IPS-NIHi7 (cell line): Measurements from ENCODE around the gene DLX4.

Experiments used
- DNase-seq: peaks from one replicate; pipeline ENCODE4 v3.0.0; 2012; ENCODE audit warnings: mixed read lengths; ENCODE audit errors: extremely low spot score

The DLX4 gene

DNA sequence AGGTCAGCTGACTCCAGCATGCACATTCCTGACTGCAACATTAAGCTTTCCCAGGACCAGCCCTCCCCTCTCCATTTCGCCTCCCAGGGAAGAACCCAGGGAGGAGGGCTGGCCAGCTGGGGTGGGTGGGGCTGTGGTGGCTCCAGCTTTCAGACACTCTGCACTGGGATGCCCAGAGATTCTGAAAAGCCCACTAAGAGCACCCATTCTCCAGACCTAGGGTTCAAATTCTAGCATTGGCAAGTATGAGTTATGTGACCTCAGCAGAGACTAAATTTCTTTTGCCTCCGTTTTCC is 18.2 kb downstream of the DLX4 start:
- DNase-seq = no peak

DNA sequence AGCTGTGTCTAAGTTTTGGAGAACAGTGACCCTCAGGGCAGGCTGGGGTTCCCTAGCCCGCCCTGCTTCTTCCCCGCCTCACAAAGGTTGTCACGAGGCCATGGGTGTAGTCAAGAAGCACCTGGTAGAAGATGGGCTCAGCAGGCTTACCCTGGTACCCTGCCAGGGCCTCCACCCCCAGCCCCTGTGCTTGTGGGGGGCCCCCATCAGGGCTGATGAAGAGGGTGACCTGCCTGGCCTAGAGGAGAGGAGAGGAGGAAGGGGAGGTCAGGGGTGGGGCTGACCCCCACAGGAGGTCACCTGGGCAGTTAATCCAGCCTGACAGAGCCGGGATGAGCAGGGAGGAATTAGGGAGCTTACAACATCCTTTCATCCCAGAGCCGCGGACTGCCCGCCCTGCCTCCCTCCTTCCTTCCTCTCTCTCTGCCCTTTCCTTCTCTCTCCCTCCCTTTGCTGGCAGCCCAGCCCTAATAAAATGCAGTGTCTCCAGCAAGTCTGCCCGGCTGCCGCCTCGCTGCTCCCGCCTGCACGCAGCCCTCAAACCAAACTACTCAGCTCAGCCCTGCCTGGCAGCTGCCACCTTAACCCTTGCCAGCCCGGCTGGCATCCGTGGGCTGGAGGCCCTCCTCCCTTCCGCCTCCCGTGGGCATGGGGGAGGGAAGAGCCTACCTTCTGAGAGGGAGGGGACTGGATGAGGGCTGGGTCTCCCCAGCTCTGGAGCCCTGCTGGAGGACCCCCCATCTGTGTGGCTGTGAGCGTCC is 18.9 kb downstream of the DLX4 start:
- no peak for DNase-seq

DNA sequence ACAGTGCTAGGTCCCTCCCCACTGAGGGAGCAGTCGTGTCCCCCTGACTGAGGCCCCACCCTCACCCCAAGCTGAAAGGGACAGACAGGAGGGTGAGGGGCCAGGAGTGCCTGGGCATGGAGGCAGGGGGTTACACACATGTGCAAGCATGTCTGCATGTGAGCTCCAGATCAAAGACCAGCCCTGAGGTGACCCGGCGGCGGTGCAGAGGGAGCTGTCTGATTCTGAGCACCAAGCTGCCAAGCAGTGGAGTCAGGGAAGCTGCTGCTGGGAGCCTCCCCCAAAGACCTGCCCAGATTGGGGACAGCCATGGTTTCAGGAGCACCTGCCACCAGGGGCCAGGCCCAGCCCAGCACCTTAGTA is 20.5 kb downstream of the DLX4 start:
- DNase-seq = no peak

DNA sequence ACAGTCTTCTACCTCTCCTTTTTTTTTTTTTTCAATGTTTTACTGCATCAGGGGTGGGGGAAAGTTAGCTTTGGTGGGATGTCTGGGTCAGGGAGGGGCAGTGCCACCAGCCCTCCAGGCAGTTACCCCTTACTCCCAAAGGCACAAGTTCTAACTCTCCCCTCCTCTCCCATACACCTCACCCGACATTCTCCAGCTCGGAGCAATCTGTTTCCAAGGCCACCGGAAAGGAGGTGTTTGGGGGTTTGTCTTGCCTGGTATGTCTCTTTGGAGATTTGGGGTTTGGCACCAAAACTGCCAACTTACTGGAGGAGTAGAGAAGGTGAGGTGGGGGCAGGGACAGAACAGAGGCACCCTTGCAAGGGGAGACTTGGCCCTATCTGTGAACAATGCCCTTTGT is 21.3 kb downstream of the DLX4 start:
- DNase-seq = no peak

DNA sequence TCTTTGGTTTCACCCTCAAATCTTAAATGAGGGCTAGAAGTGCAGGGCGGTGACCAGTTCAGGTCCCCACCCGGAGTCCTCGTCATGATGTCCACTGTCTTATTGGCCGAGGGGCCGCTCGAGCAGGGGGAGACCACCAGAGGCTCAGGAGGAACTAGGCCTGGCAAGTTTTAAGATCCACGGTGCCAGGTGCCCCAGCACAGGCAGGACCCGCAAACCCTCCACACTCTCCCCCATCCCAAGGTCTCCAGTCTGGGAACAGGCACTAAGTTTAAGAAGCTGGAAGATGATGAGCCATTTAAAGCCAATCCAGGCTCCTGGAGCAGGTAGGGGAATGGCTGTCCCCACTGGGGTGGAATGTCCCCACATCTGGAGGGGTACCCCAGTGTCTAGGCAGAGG is 21.9 kb downstream of the DLX4 start:
- DNase-seq = no peak

- DNase-seq = no peak
Measured at GRCh38 chr17:49991409-49991808, 22.4 kb downstream of the DLX4 start.

DNA sequence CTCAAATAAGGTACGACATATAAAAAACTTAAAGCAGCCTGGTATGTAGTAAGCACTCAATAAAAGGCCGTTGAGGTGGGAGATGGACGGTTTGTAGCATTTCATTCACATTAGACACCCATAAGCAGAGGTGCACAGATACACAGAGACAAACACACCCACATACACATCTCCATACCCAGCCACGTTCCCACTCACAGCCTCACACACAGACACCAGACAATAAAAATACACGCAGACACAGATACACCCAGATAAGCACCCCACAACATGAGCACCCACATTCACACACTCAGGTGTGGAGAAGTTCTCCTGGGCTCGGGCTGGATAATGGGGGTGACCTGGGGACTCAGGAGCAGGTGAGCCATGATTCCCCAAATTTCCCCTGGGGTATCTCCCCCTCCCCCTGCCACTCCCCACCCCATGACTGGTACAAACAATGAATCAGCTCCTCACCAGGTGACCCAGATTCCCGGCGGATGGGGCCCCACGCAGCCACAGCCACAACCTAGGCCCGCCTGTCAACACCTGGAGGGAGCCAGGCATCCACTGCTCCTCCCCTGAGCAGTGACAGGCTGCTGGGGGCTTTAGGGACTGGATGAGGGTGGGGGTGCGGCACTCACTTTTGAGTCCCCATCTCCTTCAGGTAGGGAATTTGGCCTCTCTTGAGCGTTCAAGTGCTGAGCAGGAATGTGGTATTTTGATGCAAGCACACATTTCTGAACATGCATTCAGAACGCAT is 23.4 kb downstream of the DLX4 start:
- DNase-seq = no peak

DNA sequence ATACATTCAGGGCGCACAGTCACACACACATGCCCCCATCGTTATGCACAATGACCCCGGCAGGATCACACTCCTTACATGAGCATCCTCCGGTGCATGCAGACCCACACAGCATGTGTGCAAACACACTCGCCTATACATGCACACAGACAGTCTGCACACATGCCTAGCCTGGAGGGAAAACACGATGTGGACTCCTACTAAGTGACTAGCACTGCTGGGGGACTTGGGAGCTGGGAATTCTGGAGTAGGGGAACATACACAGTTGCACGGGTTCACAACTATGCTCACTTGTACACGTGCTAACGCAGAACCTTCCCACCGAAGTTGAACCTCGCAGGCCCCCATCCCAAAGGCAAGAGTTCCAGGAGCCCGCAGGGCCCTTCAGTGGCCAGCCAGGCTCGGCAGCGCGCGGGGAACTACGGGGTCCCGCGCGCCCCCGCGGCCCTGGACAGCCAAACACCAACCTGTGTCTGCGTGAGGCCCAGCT is 24.0 kb downstream of the DLX4 start:
- DNase-seq = no peak

DNA sequence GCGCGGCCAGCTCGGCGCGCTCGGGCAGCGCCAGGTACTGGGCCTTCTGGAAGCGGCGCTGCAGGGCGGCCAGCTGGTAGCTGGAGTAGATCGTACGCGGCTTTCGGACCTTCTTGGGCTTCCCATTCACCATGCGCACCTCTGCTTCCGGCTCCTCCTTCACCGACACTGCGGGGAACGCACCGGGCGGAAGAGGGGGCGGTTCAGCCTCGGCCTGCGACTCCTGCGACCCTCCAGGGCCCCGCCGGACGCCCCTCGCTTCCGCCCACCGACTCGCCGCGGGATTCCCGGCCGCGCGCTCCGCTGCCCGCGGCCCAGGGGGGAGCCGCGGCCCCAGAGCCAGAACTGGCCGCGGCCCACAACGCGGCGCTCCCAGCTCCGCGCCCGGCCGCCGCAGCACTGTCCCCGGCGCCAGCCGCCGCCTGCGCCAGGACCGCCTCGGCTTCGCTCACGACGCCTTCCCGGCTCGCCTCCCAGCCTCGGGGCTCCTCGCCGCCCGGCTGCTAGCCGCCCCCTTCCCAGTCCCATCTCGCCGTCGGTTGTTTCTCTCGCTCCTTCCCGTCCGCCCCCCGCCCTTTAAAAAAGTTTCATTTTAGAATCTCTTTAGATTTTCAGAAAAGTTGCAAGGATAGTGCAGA is 24.6 kb downstream of the DLX4 start:
- peak; percentile 47 for DNase-seq

- no peak for DNase-seq
Measured at GRCh38 chr17:49994085-49995054, 25.4 kb downstream of the DLX4 start.

DNA sequence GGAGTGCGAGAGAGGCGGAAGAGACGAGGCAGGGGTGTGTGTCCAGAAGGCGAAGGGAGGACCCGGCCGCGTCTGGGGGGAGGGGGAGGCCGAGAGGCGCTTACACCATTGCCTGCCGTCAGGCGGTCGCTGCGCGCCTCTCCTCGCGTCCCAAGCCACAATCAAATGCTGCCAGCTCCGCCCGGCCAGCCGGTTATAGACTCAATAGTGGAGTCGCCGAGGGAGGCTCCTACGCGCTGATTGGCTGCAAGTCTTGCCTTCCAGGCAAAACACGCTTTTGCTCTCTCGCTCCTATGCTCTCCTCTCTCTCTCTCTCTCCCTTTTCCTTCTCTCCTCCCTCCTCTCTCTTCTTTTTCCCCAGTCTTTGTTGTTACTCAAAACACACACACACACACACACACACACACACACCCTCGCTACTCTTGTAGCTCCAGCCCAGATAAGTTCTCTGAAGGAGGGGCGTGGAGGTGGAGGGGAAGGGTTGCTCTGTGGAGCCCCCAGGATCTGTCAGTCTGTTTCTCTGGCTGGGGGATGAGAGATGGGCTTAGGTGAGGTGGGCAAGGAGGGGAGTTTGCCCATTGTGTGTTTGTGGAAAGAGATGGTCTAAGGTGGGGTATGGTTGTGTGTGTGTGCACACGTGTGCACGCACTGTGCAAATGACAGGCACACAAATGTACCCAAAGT is 26.2 kb downstream of the DLX4 start, which contains the start of gene DLX3:
DLX3 (minus strand) TSS at position 170 of the 684 bp plus-strand sequence. CDS start 226 bp downstream, outside the sequence.
- peak; percentile 81 for DNase-seq

GRCh38 chr17:49996121-49996494 is 27.1 kb downstream of the DLX4 start:
- DNase-seq = no peak

DNA sequence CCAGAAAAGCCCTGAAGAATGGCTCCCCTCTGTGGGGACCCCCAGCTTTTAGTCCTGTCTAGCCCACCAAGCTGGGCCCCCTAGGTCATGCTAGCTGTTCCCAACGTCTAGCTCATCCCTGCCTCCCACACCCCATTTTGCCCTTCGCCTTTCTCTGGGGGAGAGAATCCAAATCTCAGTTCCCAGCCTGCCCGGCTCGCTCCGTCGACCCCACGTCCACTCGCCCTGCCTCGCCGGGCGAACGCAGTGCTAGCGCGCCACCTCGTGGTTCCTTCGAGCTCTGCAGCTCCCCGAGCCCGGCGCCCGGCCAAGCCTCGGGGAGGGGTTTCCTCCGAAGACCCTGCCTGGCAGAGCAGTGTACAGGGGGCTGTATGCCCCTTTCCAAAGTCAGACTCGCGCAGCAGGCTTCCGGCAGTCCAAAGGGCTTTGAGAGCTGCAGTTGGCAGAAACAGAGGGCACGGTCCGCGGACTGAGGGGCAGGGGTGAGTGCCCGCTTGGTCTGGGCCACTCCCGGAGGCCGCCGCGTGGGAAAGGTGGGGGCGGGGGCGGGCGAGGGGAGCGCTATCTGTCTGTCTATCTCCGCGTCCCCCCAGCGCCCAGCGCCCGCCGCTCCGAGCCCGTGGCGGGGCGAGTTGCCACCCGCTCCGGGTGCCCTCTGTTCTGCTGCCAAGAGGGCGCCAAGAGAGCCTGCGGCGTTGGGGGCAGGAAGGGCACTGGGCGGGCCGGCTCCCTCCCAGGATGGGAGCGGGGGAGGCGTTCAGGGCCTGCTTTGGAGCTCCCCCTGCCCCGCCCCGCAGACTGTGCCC is 27.7 kb downstream of the DLX4 start:
- peak; percentile 80 for DNase-seq

DNA sequence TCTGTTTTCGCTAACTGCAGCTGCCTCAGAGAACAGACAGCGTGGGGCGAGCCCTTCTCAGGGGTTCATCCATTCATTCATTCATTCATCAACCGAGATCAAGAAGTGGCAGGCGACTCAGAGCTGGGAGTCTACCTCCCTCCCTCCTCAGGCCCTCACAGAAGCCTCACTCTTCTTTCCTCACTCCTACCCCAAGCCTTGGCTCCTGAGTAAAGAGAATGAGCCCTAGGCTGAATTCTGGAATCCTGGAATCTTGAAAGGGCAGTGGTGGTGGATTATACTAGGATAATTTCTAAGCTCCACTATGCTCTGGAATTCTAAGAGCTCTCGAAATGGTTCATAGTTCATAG is 28.3 kb downstream of the DLX4 start:
- no peak for DNase-seq

- DNase-seq = peak; percentile 91
Measured at GRCh38 chr17:49997773-49998703, 29.0 kb downstream of the DLX4 start.

GRCh38 chr17:49998836-49999511 is 30.0 kb downstream of the DLX4 start:
- DNase-seq = no peak

- no peak for DNase-seq
Measured at GRCh38 chr17:50003911-50004310, 34.9 kb downstream of the DLX4 start.

- DNase-seq = no peak
Measured at GRCh38 chr17:50009282-50009681, 40.3 kb downstream of the DLX4 start.

DNA sequence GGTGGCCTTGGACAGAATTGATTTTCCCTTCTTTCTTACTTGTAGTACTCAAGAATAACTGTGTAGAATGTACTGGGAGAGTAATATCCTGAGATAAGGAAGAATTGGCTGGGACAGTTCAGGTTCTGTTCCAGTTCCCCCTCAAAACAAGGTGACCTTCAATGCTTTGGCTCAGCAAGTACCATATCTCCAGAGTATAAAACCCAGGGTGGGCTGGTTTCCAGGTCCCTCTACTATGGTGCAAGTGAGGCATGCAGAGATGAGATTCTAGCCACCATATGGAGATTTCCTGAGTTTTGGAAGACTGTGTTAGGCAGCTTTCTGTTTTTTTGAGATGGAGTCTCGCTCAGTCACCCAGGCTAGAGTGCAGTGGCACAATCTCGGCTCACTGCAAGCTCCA is 44.1 kb downstream of the DLX4 start:
- no peak for DNase-seq
